ENCODE data around the gene ARHGEF17. TPM values are rescaled to one million over a fixed set of nuclear protein-coding genes. Genes with fewer than 3 reads are reported as not detected.

Gene ARHGEF17
- polyA plus RNA-seq, 2 of the 4 experiments (the other 2 are of a cell fraction) = 7.0 to 16.2 TPM

DNA sequence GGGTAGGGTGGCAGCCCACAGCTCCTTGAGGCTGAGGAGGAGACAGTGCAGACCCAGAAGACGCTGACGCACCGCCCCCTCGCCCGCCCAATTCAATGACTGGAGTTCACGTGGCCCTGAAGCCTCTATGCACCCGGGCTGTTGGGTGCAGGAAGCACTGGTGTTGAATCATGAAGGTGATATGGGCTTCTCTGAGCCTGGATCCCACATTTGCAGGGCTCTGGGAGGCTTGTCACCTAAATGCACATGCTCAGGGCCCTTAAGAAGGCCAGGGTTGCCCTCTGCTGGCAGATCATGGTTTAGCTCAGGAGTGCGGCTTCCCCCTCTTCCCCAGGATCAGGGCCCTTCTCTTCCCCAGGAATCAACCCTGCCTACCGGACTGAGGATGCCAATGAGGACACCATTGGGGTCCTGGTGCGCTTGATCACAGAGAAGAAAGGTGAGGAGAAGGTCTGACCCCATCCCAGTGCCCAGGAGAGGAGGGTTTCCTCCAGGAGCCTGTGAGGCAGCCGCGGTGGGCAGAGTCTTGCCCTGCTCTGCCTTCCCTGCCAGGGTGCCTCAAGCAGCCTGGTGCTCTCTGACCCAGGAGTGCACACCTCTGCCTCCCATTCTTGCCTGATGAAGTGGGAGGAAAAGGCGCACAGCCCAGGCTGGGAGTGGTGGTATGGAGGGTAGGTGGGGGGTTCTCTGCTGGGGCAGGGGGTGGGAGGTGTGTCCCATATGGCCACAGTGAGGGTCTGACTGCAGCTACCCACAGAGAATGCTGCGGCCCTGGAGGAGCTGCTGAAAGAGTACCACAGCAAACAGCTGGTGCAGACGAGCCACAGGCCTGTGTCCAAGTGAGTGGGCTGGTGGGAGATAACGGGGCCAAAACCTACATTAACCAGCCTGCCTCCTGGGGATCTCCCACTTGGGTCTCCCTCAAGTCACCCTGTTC, 85.7 kb downstream of the ARHGEF17 start:
- Histone ChIP-seq H3K4me3 (no peak overlapping the region), H3K27ac (no peak overlapping the region), H3K4me1 (peaks cover 21% of the 10 kb centered on the region), H3K4me2 (no peak overlapping the region), H3K9me3 (no peaks in the 10 kb centered on the region)
- WGBS (ENCODE audit: missing lambda C conversion rate) = 64% methylated on average over 16 of the region's 16 CpGs
- ATAC-seq = peak; percentile 69 to 86
- ChIA-PET CTCF (interaction anchor here (0.6 to 24.4 kb wide), 39 partner anchors 9 to 1244 kb away, joined by 3 to 667 read pairs (median 5); partner anchors contain the start of genes ARHGEF17, PLEKHB1 and RELT), POLR2A (interaction anchor here (1.0 to 1.8 kb wide), 2 partner anchors 43 to 86 kb away, joined by 4 to 20 read pairs; no protein-coding TSS in a partner anchor)
- peak; percentile 83 to 90 for DNase-seq (ENCODE audit: low read depth in 1 of 2, low spot score in 1 of 2)
- FAIRE-seq = no peak
- TF ChIP-seq GATA3 (IDR thresholded peaks at IDR 0.05; ENCODE audit: borderline replicate concordance) = no peak
- TF ChIP-seq EHF (CRISPR knock-in tag; IDR thresholded peaks at IDR 0.05) = no peak
- no peak for TF ChIP-seq CHD2 (IDR thresholded peaks at IDR 0.05; ENCODE audit: low read length, partially characterized antibody)
- no peak for TF ChIP-seq RNF2 (IDR thresholded peaks at IDR 0.05; ENCODE audit: borderline replicate concordance, low read depth)
- TF ChIP-seq HOXA7 (CRISPR knock-in tag; IDR thresholded peaks at IDR 0.05) = no peak
- no peak for TF ChIP-seq HOXB13 (CRISPR knock-in tag; IDR thresholded peaks at IDR 0.05; ENCODE audit: low read depth)
- TF ChIP-seq CBX8 (IDR thresholded peaks at IDR 0.05) = no peak
- no peak for TF ChIP-seq ZNF302 (CRISPR knock-in tag; IDR thresholded peaks at IDR 0.05)
- TF ChIP-seq ZFP36 (IDR thresholded peaks at IDR 0.05; ENCODE audit: borderline replicate concordance, partially characterized antibody) = no peak
- no peak for TF ChIP-seq CEBPB (IDR thresholded peaks at IDR 0.05)
- TF ChIP-seq KDM1A (IDR thresholded peaks at IDR 0.05; ENCODE audit: low read depth) = no peak
- no peak for TF ChIP-seq HDAC2 (IDR thresholded peaks at IDR 0.05)
- TF ChIP-seq KDM5A (IDR thresholded peaks at IDR 0.05) = no peak
- peak; percentile 84 for TF ChIP-seq SMC3 (IDR thresholded peaks at IDR 0.05)
- peak; percentile 89 to 94 for TF ChIP-seq RAD21 (conservative IDR thresholded peaks at IDR 0.05 in 1 of 2, IDR thresholded peaks at IDR 0.05 in 1 of 2)
- no peak for TF ChIP-seq ZSCAN20 (CRISPR knock-in tag; IDR thresholded peaks at IDR 0.05)
- no peak for TF ChIP-seq JUNB (IDR thresholded peaks at IDR 0.05)
- no peak for TF ChIP-seq CBX2 (IDR thresholded peaks at IDR 0.05; ENCODE audit: borderline replicate concordance, low read depth)
- no peak for TF ChIP-seq PHF8 (IDR thresholded peaks at IDR 0.05; ENCODE audit: borderline replicate concordance, low read depth)
- TF ChIP-seq, protein P1, sequence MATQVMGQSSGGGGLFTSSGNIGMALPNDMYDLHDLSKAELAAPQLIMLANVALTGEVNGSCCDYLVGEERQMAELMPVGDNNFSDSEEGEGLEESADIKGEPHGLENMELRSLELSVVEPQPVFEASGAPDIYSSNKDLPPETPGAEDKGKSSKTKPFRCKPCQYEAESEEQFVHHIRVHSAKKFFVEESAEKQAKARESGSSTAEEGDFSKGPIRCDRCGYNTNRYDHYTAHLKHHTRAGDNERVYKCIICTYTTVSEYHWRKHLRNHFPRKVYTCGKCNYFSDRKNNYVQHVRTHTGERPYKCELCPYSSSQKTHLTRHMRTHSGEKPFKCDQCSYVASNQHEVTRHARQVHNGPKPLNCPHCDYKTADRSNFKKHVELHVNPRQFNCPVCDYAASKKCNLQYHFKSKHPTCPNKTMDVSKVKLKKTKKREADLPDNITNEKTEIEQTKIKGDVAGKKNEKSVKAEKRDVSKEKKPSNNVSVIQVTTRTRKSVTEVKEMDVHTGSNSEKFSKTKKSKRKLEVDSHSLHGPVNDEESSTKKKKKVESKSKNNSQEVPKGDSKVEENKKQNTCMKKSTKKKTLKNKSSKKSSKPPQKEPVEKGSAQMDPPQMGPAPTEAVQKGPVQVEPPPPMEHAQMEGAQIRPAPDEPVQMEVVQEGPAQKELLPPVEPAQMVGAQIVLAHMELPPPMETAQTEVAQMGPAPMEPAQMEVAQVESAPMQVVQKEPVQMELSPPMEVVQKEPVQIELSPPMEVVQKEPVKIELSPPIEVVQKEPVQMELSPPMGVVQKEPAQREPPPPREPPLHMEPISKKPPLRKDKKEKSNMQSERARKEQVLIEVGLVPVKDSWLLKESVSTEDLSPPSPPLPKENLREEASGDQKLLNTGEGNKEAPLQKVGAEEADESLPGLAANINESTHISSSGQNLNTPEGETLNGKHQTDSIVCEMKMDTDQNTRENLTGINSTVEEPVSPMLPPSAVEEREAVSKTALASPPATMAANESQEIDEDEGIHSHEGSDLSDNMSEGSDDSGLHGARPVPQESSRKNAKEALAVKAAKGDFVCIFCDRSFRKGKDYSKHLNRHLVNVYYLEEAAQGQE (IDR thresholded peaks at IDR 0.05) = no peak
- TF ChIP-seq RCOR1 (IDR thresholded peaks at IDR 0.05; ENCODE audit: low read depth, low read length) = no peak
- TF ChIP-seq, protein P2, sequence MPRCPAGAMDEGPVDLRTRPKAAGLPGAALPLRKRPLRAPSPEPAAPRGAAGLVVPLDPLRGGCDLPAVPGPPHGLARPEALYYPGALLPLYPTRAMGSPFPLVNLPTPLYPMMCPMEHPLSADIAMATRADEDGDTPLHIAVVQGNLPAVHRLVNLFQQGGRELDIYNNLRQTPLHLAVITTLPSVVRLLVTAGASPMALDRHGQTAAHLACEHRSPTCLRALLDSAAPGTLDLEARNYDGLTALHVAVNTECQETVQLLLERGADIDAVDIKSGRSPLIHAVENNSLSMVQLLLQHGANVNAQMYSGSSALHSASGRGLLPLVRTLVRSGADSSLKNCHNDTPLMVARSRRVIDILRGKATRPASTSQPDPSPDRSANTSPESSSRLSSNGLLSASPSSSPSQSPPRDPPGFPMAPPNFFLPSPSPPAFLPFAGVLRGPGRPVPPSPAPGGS (IDR thresholded peaks at IDR 0.05) = no peak
- TF ChIP-seq, protein P3, sequence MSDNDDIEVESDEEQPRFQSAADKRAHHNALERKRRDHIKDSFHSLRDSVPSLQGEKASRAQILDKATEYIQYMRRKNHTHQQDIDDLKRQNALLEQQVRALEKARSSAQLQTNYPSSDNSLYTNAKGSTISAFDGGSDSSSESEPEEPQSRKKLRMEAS (IDR thresholded peaks at IDR 0.05) = peak; percentile 83
- no peak for TF ChIP-seq MAFK (IDR thresholded peaks at IDR 0.05; ENCODE audit: partially characterized antibody)
- TF ChIP-seq, protein P4, sequence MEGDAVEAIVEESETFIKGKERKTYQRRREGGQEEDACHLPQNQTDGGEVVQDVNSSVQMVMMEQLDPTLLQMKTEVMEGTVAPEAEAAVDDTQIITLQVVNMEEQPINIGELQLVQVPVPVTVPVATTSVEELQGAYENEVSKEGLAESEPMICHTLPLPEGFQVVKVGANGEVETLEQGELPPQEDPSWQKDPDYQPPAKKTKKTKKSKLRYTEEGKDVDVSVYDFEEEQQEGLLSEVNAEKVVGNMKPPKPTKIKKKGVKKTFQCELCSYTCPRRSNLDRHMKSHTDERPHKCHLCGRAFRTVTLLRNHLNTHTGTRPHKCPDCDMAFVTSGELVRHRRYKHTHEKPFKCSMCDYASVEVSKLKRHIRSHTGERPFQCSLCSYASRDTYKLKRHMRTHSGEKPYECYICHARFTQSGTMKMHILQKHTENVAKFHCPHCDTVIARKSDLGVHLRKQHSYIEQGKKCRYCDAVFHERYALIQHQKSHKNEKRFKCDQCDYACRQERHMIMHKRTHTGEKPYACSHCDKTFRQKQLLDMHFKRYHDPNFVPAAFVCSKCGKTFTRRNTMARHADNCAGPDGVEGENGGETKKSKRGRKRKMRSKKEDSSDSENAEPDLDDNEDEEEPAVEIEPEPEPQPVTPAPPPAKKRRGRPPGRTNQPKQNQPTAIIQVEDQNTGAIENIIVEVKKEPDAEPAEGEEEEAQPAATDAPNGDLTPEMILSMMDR (IDR thresholded peaks at IDR 0.05) = peak; percentile 84
- no peak for TF ChIP-seq NPAS2 (CRISPR knock-in tag; IDR thresholded peaks at IDR 0.05; ENCODE audit: borderline replicate concordance)
- TF ChIP-seq MYC (IDR thresholded peaks at IDR 0.05; ENCODE audit: borderline replicate concordance, low read length) = peak; percentile 91
- TF ChIP-seq ZC3H11A (IDR thresholded peaks at IDR 0.05) = no peak
- TF ChIP-seq, protein P5, sequence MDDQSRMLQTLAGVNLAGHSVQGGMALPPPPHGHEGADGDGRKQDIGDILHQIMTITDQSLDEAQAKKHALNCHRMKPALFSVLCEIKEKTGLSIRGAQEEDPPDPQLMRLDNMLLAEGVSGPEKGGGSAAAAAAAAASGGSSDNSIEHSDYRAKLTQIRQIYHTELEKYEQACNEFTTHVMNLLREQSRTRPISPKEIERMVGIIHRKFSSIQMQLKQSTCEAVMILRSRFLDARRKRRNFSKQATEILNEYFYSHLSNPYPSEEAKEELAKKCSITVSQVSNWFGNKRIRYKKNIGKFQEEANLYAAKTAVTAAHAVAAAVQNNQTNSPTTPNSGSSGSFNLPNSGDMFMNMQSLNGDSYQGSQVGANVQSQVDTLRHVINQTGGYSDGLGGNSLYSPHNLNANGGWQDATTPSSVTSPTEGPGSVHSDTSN (IDR thresholded peaks at IDR 0.05) = no peak
- TF ChIP-seq, protein P6, sequence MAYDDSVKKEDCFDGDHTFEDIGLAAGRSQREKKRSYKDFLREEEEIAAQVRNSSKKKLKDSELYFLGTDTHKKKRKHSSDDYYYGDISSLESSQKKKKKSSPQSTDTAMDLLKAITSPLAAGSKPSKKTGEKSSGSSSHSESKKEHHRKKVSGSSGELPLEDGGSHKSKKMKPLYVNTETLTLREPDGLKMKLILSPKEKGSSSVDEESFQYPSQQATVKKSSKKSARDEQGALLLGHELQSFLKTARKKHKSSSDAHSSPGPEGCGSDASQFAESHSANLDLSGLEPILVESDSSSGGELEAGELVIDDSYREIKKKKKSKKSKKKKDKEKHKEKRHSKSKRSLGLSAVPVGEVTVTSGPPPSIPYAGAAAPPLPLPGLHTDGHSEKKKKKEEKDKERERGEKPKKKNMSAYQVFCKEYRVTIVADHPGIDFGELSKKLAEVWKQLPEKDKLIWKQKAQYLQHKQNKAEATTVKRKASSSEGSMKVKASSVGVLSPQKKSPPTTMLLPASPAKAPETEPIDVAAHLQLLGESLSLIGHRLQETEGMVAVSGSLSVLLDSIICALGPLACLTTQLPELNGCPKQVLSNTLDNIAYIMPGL (CRISPR knock-in tag; IDR thresholded peaks at IDR 0.05; ENCODE audit: borderline replicate concordance) = no peak
- TF ChIP-seq POLR2A (IDR thresholded peaks at IDR 0.05; ENCODE audit: low read length) = no peak

Measured in A549 (cell line).